OCI-M2 (cell line): ENCODE results near the gene PTGIS.

ENCODE experiments used
- DNase-seq: peaks from one replicate; lab custom pipeline; 2025; ENCODE audit not compliant: unreplicated experiment; lab: John Stamatoyannopoulos, UW

PTGIS gene

DNA sequence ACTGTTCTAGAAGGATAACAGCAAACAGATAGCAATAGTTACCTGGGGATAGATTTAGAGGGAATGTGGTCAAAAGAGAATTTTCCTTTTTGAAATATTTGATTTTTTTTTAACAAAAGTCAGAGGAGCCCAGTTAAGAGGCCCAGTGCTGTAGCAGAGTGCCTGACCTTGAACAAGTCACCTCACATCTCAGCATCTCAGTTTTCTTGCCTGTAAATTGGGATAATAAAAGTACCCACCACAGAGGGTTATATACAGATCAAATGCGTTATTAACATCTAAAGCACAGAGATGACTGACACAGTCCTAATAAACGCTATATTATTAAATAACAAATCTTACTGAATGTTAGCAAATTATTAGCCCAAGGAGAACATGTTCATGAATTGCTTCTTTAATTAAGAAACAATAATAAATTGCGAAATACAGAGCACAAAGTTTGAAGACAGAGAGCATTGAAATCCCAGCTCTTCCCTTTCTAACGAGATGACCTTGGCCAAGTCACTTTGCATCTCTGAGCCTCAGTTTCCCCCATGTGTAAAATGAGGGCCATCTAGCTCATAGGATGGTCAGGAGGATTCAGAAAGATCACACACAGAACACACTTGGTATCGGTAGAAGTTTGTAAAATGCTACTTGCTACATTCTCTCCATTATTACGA is 35.5 kb downstream of the PTGIS start:
- DNase-seq = no peak

DNA sequence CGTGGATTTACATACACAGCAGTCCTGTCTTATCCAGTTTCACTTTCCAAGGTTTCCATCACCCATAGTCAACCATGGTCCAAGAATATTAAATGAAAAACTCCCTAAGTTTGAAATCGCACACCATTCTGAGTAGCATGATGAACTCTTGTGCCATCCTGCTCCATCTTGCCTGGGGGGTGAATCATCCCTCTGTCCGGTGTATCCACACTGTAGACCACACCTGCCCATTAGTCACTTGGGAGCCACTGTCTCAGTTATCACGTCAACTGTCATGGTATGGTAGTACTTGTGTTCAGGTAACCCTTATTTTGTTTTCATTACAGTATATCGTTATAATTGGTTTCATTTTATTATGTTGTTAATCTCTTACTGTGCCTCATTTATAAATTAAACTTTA is 38.5 kb downstream of the PTGIS start:
- DNase-seq = no peak

DNA sequence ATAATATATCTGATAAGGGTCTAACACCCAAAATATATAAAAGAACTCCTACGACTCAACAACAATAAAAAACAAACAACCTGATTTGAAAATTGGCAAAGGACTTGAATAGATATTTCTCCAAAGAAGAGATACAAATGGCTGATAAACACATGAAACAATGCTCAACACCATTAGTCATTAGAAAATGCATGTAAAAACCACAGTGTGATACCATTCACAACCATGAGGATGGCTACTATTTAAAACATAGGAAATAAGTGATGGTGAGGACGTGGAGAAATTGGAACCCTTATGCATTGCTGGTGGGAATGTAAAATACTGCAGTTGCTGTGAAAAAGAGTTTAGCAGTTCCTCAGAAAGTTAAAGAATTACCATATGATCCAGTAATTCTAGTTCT is 41.4 kb downstream of the PTGIS start:
- no peak for DNase-seq

DNA sequence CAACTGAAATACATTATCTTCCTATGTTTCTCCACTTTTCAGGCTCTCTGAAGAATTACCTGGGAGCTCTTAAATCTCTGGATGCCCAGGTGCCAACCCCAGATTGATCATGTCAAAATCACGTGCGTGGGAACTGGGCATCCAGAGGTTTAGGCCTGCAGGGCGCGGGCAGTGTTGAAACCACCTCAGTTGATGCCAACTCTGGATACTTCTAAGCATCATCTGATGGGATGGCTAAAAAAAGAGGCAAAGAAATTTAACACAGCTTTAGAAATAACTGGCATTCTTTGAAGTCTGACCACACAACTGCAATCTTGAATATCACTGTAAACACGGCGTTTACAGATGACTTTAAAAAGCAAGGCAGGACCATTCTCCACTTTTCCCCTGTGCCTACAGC is 41.9 kb downstream of the PTGIS start:
- DNase-seq = no peak

DNA sequence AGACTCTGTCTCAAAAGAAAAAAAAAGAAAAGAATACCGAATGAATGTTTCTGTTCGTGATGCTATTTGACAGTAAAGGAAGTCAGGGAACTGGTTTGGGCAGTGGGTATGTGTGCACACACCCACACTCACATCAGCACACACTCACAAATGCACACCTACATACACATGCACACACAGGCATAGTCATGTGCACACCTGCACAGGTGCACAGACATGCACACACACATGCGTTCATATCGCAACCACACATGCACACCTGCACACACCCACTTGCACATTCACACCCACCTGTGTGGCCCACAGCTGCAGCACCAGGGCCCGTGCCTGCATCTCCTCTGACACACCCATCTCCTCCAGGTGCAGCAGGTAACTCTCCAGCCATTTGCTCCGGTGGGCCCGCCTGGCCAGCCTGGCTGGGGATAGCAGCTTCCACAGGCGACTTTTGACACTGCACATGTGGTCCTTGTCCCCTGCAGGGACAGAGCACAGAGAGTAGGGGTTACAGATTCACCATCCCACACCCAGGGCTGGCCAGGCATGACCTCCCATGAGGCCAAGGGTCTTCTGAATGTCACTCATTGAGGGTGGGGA is 44.1 kb downstream of the PTGIS start:
- DNase-seq = no peak

DNA sequence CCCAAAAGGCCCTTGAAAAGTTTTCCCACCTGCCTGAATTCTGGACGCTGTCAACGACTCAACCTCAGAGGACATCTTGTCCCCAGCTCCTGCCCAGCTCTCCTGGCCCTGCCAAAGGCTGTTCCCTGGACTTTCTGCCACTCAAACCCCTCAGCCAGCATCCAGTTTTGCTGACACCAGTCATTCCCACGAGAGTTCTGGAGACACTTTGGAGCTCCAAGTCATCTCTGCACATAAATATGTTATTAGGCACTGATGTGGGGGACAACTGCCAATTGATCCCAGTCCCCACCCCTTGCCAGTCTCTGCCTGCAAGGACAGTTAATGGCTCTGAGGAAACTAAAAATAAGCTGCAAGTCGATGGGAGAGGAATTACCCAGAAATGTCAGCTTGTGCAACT is 46.6 kb downstream of the PTGIS start:
- DNase-seq = no peak

DNA sequence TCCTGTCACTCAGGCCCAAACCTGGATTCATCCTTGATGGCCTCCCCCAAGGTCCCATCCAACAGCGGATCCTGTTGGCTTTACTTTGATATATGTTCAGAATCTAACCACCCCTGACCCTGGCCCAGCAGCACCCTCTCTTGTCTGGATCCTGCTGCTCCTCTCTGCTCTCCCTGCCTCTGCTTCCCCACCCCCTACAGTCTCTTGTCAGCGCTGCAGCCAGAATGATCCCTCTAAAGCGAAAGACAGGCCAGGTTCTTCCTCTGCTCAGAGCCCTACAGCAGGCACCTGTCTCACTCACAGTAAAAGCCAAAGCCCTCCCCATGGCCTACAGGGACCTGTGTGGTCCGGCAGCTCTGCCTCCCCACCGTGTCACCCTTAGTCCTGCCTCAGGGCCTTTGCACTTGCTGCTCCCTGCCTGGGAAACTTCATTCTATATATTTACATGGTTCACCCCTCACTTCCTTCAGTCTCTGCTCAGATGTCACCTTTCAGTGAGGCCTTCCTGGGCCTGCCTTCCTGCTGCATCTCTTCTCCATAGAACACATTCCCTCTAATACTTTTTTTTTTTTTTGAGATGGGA is 48.1 kb downstream of the PTGIS start:
- no peak for DNase-seq

DNA sequence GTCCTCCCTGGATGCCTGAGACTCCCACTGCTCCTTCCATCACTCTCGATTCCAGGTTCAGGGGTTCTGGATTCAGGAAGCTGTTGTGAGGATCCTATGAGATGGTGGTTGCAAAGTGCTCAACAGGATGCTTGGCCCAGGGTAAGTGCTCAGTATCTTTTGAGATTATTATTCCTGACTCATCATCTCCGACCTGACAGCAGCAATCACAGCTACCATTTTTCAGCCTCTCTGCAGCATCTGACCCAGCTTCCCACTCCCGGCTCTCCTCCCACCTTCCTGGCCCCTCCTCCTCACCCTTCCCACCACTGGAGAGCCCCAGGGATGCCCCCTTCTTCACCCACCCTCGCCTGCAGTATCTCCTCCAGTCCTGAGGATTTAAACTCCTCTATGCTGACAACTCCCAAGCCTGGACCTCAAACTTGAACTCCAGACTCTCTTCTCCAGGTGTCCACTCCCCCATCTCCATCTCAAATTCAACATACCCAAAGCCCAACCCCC is 48.7 kb downstream of the PTGIS start:
- DNase-seq = no peak

DNA sequence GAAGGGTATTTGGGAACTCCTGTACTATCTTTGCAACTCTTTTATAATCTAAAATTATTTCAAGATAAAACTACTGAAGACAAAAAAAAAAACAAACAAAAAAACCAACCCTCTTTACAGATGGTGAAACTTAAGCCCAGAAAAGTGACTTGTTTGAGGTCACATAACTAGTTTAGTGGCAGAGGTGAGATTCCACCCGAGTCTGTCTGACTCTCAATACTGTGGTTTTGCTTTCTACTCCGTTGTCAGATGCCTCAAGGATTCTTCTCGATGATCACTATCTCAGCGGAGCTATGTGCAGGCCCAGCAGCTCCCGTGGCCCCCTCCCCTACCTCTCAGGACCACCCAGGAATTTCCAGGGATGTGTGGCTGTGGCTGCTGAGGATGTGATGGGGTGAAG is 49.4 kb downstream of the PTGIS start:
- no peak for DNase-seq

DNA sequence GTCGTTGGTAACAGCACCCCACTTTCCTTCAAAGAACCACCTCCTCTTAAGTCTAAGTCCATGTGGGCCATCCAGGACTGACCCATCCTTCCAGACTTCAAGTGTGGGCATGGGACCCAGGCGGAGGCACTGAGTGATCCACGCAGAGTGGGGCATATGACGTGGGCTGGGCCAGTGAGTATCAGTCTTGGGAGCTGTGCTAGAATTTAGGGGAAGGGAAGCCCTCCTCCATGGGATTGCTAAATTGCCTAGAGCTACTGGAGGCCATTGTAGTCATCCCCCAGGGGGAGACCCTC is 50.2 kb downstream of the PTGIS start:
- DNase-seq = no peak

DNA sequence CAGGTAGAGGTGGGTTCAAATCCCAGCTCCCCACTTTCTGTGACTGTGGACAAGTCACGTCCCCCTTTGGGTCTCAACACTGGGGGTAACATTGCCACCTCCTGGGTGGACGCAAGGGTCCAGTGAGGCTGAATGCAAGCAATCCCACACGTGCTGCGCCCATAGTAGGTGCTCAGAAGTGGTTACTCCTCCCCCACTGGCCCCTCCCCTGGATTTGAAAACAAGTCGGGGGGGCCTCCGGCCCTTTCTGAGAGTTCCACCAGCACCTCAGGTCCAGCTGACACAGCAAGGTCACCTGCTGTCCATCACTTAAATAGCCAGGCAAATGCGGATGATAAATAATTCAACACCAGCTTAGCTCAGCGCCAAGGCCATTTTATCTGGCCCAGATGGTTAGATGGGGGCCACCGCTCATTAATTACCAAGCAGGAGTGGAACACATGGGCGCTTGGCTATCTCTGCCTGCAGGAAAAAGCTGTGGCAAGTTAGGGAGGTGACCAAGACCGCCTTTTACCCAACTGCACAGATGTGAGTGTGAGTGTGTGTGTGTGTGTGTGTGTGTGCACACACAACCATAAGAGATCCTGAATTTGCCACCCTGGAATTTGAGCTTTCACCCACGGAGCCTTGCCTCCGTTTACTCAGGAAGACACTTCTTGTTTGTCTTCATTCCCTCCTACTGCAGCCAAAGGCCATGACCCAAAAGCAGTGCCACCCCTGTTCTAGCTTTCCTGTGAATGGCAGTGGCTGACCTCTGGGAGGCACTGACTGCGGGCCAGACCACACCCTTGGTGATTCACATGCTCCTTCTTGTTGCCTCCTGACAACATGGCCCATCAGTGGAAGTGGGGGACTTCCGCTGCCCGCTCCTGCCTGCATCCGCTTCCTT is 50.8 kb downstream of the PTGIS start:
- DNase-seq = no peak

DNA sequence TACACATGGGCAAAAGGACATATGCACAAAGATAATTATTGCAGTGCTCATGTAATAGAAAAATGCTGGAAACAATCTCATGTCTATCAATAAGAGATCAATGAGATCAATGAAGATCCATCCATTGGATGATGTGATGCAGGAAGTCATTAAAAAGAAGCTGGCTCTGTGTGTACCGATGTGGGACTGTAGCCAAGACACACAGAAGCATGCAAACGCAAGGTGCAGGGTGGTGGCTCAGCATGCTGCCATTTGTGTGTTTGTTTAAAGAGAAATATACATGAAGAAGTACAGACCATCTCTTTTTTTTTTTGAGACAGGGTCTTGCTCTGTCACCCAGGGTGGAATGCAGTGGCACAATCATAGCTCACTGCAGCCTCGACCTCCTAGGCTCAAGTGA is 52.4 kb downstream of the PTGIS start:
- no peak for DNase-seq

DNA sequence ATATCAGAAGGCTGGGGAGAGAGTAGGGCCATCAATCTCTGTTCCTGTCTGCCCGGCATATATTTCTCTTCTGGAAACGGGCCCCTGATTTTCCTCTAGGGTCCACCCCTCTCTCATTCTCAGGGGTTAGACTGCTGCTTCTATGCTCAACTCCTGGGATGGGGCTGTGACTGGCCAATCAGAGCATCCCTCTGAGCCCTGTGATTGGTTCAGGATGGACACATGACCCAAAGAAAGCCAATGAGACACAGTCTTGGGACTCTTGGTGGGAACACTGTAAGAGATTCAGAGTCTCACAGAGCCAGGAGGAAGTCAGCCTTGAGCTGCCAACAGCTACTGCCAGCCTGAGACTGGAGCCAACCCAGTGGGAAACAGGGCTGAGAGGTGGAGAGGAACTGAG is 54.4 kb downstream of the PTGIS start:
- DNase-seq = no peak

DNA sequence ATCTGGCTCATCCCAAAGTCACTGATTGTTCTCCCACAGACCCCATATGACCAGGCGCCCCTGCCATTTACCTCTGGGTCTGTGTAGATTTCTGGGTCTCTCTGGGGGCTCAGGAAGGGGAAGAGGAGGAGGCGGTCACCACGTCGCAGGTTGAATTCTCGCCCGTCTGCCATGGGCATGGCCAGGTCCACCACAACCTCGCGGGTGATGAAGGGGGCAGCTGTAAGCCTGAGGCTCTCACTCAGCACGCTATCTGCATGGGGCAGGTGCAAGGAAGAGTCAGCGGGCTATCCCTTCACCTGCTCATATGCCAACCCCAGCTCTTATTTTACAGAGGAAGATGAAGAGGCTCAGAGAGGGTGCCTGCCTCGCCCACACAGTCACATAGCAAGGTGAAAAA is 54.9 kb downstream of the PTGIS start:
- no peak for DNase-seq

DNA sequence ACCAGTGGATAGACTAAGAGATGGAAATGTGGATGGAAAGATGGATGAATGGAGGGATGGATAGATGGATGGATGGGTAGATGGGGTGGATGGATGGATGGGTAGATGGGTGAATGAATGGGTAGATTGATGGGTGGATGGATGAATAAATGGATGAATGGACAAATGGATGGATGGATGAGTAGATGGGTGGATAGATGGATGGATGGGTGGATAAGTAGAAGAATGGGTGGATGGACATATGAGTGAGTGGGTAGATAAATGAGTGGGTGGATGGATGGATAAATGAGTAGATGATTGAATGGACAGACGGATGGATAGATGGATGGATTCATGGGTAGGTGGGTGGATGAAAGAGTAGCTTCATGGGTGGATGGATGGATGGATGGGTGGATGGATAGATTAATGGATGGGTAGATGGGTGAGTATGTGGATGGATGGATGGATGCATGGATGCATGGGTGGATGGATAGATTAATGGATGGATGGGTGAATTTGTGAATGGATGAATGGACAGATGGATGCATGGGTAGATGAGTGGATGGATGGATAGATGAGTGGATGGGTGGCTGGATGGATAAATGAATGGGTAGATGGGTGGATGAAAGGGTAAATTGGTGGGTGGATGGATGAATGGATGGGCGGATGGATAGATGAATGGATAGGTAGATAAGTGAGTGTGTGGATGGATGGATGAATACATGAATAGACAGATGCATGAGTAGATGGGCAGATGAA is 56.0 kb downstream of the PTGIS start:
- DNase-seq = no peak

DNA sequence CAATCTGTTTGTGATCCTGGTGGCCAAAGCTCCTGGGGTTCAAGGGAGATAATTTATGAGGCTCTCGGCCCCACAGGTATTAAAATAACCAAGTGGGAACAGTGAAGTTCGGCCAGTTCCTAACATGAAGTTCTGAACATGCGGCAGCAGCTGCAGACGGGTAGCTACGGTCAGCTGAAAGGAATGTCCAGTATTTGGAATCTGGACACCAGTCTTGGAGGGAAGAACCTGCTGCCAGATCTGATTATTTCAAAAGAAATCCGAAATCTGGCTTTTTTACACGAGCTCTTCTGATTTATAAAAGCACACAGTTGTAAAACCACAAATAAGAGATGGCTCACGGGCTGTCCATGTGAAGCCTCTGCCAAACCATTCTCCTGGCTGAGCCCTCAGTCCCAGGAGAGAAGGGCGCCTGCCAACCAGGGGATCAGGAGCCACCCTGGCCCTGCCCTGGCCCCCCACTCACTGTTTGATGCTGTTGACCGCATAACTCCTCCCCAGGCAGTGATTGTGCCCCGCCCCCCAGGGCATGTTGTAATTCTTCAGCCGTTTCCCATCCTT is 57.3 kb downstream of the PTGIS start:
- DNase-seq = no peak

DNA sequence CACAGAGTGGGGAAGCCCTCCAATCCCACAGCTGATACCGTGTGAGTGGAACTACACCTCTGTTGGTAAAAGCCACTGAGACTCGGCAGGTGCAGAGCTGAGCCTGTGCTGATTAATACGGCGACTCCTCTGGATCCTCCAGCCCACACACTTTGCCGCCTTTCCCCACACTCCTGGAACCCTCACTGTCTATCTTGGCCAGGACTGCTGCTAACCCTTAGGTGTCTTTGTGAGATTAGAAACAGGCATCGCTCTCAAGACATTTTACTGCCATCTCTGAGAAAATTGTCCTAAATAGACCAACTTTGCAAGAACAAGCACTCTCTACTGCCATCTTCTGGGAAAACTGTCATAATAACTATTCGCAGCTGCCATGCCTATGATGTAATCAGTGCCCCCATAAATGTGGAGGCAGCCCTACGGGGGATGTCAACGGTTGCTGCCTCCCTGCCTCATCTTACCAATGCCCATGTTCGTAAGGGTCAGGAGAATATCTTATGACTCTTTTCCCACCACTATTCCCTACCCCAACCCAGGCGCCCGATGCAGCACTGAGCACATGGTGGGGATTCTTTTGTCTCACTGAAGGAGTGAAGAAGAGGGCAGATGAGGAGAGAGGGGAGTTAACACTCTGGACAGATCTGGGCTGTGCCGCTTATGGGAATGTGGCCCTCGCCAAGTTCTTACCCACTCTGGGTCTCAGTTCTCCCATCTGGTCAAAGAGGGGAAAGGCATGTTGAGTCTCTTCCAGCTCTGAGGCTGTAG is 59.3 kb downstream of the PTGIS start:
- no peak for DNase-seq

DNA sequence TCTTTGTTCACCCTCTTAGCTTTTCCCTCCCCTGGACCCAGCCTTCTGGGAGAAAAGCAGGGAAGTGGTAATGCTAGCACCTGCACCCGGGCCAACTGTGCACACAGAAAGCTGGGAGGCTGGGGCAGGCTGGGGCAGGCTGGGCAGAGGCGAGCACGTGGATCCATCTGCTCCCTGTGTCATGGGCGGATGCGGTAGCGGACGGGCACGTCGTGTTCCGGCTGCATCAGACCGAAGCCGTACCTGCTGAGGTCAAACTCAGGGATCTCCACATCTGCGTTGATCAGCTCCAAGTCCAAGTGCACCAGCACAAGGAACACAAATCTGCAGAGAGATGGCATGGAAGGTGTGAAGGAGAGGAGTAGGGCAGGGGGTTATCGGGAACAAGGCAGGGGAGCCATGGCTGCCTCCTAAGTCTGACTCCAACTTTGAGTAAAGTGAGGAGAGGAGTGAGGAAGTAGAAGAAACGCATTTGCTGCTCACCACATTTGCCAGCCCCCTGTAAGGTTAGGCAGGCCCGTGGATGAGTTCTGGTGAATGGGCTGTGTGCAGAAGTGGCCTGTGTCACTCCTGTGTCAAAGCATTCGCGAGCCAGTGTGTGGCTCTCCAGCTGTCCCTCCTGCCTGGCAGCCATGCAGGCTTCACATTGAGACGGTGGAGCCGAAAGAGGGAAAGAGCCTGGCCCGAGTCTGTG is 60.0 kb downstream of the PTGIS start:
- no peak for DNase-seq

DNA sequence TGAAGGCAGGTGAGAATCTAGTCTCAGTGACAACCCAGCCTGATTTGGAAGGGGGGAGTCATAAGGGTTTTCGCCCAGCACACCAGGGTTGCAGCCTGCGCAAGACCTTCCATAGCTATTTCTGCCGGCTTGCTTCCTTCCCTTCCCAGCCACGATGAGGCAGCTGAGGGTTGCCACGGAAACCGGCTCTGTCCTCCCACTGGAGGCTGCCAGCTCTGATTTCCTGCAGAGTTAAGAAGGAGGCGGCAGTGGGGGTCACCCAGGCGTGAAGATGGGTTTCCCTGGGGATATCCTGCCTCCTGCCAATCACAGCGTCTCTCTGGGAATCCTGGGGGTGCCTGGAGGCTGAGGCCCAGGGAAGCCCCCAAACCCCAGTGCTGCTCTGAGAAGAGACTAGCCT is 62.4 kb downstream of the PTGIS start:
- DNase-seq = no peak

DNA sequence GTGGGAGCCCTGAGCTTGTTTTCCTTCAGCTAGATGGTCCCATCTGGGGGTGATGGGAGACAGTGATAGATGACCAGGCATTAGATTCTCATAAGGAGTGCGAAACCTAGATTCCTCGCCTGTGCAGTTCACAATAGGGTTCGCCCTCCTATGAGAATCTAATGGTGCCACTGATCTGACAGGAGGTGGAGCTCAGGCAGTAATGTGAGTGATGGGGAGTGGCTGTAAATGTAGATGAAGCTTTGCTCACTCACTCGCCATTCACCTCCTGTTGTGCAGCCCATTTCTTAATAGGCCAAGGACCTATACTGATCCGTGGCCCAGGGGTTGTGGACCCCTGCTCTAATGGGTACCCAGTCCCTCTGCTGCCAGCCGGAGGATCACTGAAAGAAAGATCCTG is 64.8 kb downstream of the PTGIS start:
- DNase-seq = no peak
